HepG2 (cell line): ENCODE measurements around the gene TCF23. TPM values are rescaled to one million over a fixed set of nuclear protein-coding genes. Genes with fewer than 3 reads are reported as not detected.
A peak's percentile ranks its signal among the peaks of the same experiment; 100 is the strongest.

Experiments
- CEBPZ ChIP-seq: IDR thresholded peaks from 2 replicates; pipeline ENCODE4 v1.6.1; 2012; ENCODE audit warnings: low read length, improper control_type of control experiment
- KDM4B ChIP-seq: sonication (generic); formaldehyde crosslinking; IDR thresholded peaks from 2 replicates; pipeline ENCODE4 v1.4.0; 2020; ENCODE audit warnings: missing genetic modification reagents
- MAFG ChIP-seq: sonication (generic); formaldehyde crosslinking; IDR thresholded peaks from 2 replicates; pipeline ENCODE4 v1.5.1; 2020; ENCODE audit warnings: mild to moderate bottlenecking, missing genetic modification reagents
- NCOA5 ChIP-seq: sonication (generic); formaldehyde crosslinking; IDR thresholded peaks from 2 replicates; pipeline ENCODE4 v1.4.0; 2020; ENCODE audit warnings: missing genetic modification reagents
- NFATC3 ChIP-seq: sonication (generic); formaldehyde crosslinking; IDR thresholded peaks from 2 replicates; pipeline ENCODE4 v1.5.1; 2020; ENCODE audit warnings: mild to moderate bottlenecking, missing genetic modification reagents
- NFKBIZ ChIP-seq: IDR thresholded peaks from 2 replicates; pipeline ENCODE4 v1.6.1; 2018; ENCODE audit warnings: missing genetic modification reagents, missing compliant biosample characterization
- NR2F1 ChIP-seq, 2 experiments: fragments of 450-650 bp in 1 of 2; formaldehyde crosslinking in 1 of 2; IDR thresholded peaks; 2 replicates each; pipeline versions ENCODE4 v1.5.0 to v1.6.1; 2016 to 2020; ENCODE audit warnings: mild to moderate bottlenecking in 1 of 2, missing compliant biosample characterization in 1 of 2, missing genetic modification reagents in 1 of 2, moderate library complexity in 1 of 2
- NRL ChIP-seq: sonication (generic); formaldehyde crosslinking; IDR thresholded peaks from 2 replicates; pipeline ENCODE4 v1.5.0; 2020; ENCODE audit warnings: missing genetic modification reagents, mild to moderate bottlenecking, moderate library complexity, borderline replicate concordance
- TCF12 ChIP-seq, 2 experiments: fragments of 450-650 bp in 1 of 2; sonication (generic) in 1 of 2; formaldehyde crosslinking in 1 of 2; IDR thresholded peaks; 2 replicates each; pipeline versions ENCODE4 v1.6.1 to v1.8.0; 2017 to 2022; ENCODE audit warnings: antibody characterized with exemption in 1 of 2, mild to moderate bottlenecking in 1 of 2, missing genetic modification reagents in 1 of 2, moderate library complexity in 1 of 2
- ZNF142 ChIP-seq: sonication (generic); formaldehyde crosslinking; IDR thresholded peaks from 2 replicates; pipeline ENCODE4 v1.4.0; 2020; ENCODE audit warnings: missing genetic modification reagents
- ZNF274 ChIP-seq: sonication (generic); formaldehyde crosslinking; IDR thresholded peaks from 2 replicates; pipeline ENCODE4 v1.5.1; 2020; ENCODE audit warnings: mild to moderate bottlenecking, missing genetic modification reagents
- ZSCAN25 ChIP-seq: sonication (generic); formaldehyde crosslinking; IDR thresholded peaks from 2 replicates; pipeline ENCODE4 v1.8.0; 2022; ENCODE audit warnings: mild to moderate bottlenecking, missing genetic modification reagents
- polyA plus RNA-seq, 8 experiments: library from polyadenylated mRNA; depleted of rRNA in 3 of 8; stranded (reverse) in 7 of 8; unstranded in 1 of 8; fragments of >200 nt; fragmentation: Illumina TruSeq in 4 of 8; extraction: Trizol in 4 of 8; gene quantifications; 2 replicates each; pipeline versions ENCODE4 v1.2.1 to v1.2.3, GENCODE V29; 2011 to 2016; ENCODE audit warnings: low read depth in 4 of 8, missing spikeins in 1 of 8, mixed read lengths in 1 of 8; ENCODE audit not compliant: insufficient read depth in 1 of 8
- total RNA-seq, 5 experiments: library from RNA; depleted of rRNA; stranded (reverse); fragments of >200 nt; fragmentation: Illumina TruSeq; extraction: Trizol; gene quantifications; 2 replicates each; pipeline ENCODE4 v1.2.3, GENCODE V29; 2016; ENCODE audit warnings: low read depth in 1 of 5
- TF ChIP-seq, protein P1 (sequence below): sonication (generic); formaldehyde crosslinking; conservative IDR thresholded peaks from 2 replicates; pipeline ENCODE4 v1.4.0; 2020; ENCODE audit warnings: missing genetic modification reagents
- TF ChIP-seq, protein P2 (sequence below): sonication (generic); formaldehyde crosslinking; IDR thresholded peaks from 2 replicates; pipeline ENCODE4 v1.5.0; 2020; ENCODE audit warnings: mild to moderate bottlenecking, missing genetic modification reagents

The TCF23 gene
- total and polyA plus RNA-seq, 2 of the 13 experiments (the other 11 are each of a cell fraction or from before 2014, with no cell fraction given): 0.02 to 1.4 TPM

DNA sequence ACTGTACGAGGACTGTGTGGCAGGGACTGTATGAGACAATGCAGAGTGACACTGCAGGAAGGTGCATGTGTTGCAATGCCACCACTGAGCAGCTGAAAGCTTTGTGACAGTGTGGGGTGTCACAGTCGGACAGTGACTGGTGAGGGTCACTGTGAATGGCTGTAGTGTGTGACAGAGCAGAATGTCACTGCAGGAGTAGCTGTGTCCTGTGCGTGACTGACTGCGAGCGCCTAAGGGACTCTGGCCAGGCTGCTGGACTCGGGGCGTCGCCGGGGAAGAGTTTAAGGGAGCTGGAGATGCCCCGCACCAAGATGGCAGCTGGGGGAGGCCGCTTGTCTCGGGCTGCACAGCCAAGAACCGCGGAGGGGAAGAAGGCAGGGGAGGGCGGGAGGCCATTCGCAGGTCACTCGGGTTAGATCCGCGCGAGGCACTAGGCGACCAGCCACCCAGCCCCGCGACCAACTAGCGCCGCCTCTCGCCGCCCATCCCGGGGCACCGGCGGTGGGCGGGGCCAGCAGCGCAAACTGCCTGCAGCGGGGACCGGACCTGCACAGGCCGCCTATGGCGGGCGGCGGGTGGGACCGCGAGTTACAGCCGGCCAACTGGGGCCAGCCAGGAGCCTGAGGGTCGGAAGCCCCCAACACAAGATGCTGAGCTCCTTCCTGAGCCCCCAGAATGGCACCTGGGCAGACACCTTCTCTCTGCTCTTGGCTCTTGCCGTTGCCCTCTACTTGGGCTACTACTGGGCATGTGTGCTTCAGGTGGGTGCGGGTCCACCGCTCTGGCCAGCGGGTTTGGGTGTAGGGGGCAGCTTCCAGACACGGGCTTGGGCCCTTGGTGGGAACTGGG is 25.3 kb upstream of the TCF23 start, which contains the start of gene ABHD1 (continued):
- TF ChIP-seq, protein P1, sequence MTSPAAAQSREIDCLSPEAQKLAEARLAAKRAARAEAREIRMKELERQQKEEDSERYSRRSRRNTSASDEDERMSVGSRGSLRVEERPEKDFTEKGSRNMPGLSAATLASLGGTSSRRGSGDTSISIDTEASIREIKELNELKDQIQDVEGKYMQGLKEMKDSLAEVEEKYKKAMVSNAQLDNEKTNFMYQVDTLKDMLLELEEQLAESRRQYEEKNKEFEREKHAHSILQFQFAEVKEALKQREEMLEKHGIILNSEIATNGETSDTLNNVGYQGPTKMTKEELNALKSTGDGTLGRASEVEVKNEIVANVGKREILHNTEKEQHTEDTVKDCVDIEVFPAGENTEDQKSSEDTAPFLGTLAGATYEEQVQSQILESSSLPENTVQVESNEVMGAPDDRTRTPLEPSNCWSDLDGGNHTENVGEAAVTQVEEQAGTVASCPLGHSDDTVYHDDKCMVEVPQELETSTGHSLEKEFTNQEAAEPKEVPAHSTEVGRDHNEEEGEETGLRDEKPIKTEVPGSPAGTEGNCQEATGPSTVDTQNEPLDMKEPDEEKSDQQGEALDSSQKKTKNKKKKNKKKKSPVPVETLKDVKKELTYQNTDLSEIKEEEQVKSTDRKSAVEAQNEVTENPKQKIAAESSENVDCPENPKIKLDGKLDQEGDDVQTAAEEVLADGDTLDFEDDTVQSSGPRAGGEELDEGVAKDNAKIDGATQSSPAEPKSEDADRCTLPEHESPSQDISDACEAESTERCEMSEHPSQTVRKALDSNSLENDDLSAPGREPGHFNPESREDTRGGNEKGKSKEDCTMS (CRISPR knock-in tag): no peak
- TF ChIP-seq, protein P2, sequence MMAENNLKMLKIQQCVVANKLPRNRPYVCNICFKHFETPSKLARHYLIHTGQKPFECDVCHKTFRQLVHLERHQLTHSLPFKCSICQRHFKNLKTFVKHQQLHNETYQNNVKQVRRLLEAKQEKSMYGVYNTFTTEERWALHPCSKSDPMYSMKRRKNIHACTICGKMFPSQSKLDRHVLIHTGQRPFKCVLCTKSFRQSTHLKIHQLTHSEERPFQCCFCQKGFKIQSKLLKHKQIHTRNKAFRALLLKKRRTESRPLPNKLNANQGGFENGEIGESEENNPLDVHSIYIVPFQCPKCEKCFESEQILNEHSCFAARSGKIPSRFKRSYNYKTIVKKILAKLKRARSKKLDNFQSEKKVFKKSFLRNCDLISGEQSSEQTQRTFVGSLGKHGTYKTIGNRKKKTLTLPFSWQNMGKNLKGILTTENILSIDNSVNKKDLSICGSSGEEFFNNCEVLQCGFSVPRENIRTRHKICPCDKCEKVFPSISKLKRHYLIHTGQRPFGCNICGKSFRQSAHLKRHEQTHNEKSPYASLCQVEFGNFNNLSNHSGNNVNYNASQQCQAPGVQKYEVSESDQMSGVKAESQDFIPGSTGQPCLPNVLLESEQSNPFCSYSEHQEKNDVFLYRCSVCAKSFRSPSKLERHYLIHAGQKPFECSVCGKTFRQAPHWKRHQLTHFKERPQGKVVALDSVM (CRISPR knock-in tag): no peak
- TF ChIP-seq NRL (CRISPR knock-in tag) (peak; percentile 73; the same call in 1 of the 2 replicates), CEBPZ (no peak), ZNF274 (CRISPR knock-in tag) (peak; percentile 40; the same call in 1 of the 2 replicates), MAFG (CRISPR knock-in tag) (no peak), NCOA5 (no peak), ZSCAN25 (CRISPR knock-in tag) (peak; percentile 19; the same call in 1 of the 2 replicates), TCF12 (IDR thresholded peaks at IDR 0.05) (no peak), TCF12 (CRISPR knock-in tag; IDR thresholded peaks at IDR 0.05) (0 out of 2 replicates have a peak, but pooled peaks have one; percentile 67), NR2F1 (CRISPR knock-in tag; IDR thresholded peaks at IDR 0.05) (no peak), KDM4B (CRISPR knock-in tag) (no peak; the same call in 1 of the 2 replicates), NFKBIZ (no peak), NFATC3 (CRISPR knock-in tag) (no peak), ZNF142 (CRISPR knock-in tag) (no peak)
